ENCODE measurements around the gene DCUN1D3.

Gene DCUN1D3

DNA sequence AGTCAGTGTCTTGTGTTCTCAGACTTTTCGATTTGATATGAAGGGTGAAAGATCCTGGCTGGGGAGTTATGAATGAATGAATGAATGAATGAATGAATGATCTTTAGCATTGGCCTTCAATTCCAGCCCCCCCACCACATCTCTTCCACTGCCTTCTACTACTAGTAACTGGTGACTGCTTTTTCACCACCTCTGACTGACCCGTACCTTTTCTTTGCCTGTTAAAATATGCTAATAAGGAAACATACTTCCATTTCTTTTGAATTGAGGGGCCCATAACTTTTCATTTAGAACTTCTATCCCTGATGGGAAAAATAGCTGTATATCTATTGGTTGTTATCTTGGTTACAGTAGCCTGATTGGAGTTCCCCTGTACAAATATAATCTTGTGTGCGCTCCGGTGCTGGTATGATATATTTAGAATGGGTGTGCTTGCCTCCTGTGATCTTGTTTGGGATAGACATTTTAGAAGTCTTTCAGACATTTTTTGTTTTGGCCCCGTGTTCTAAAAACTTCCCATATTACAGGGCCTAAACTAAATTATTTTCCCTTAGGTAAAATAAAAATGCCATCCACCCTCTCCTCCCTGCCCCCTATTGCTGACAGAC lies 3.8 kb upstream of the DCUN1D3 start:
- no peaks in the 10 kb centered on the region for H3K9me3 Mint-ChIP-seq
- peak overlapping the region in 1 of 2 donors; percentile 78 for H3K27ac Mint-ChIP-seq
- DNase-seq (no peak), ATAC-seq (no peak)
- peaks cover 75% of the 10 kb centered on the region for H3K4me1 Mint-ChIP-seq
- H3K4me3 Mint-ChIP-seq: peak overlapping the region; percentile 54 to 71
- H3K27me3 Mint-ChIP-seq: no peaks in the 10 kb centered on the region

- Mint-ChIP-seq H3K9me3 (no peaks in the 10 kb centered on the region), H3K27me3 (no peaks in the 10 kb centered on the region), H3K27ac (peak overlapping the region in 1 of 2 donors; percentile 81), H3K4me1 (peaks cover 75% of the 10 kb centered on the region), H3K4me3 (peak overlapping the region; percentile 50 to 71)
- no peak for DNase-seq
- no peak for ATAC-seq
Observed at GRCh38 chr16:20903116-20903898, 3.1 kb upstream of the DCUN1D3 start.

- no peak for DNase-seq
- Mint-ChIP-seq H3K9me3 (no peaks in the 10 kb centered on the region), H3K4me3 (peak overlapping the region; percentile 79 to 95), H3K4me1 (peaks cover 75% of the 10 kb centered on the region), H3K27me3 (no peaks in the 10 kb centered on the region), H3K27ac (no peak overlapping the region)
- ATAC-seq: no peak
Observed at GRCh38 chr16:20902426-20902825, 2.3 kb upstream of the DCUN1D3 start.

- no peaks in the 10 kb centered on the region for H3K27me3 Mint-ChIP-seq
- peak overlapping the region; percentile 79 to 95 for H3K4me3 Mint-ChIP-seq
- ATAC-seq (no peak), DNase-seq (peak in 1 of 2 donors; percentile 36)
- peak overlapping the region; percentile 96 to 99 for H3K27ac Mint-ChIP-seq
- H3K9me3 Mint-ChIP-seq: no peaks in the 10 kb centered on the region
- H3K4me1 Mint-ChIP-seq: peaks cover 77% of the 10 kb centered on the region
Observed at GRCh38 chr16:20901436-20902112, 1.4 kb upstream of the DCUN1D3 start.

- H3K4me3 Mint-ChIP-seq: peak overlapping the region; percentile 79 to 95
Observed at GRCh38 chr16:20901068-20901435, 894 bp upstream of the DCUN1D3 start.

GRCh38 chr16:20899477-20900298 lies 470 bp downstream of the DCUN1D3 start:
- H3K4me1 Mint-ChIP-seq: peaks cover 70% of the 10 kb centered on the region
- no peak for DNase-seq
- ATAC-seq: peak; percentile 6

More at GRCh38 chr16:20901068-20901435, 894 bp upstream of the DCUN1D3 start:
- no peak for DNase-seq
- H3K4me1 Mint-ChIP-seq: peaks cover 75% of the 10 kb centered on the region
- no peaks in the 10 kb centered on the region for H3K9me3 Mint-ChIP-seq
- H3K27ac Mint-ChIP-seq: peak overlapping the region; percentile 96 to 99
- no peaks in the 10 kb centered on the region for H3K27me3 Mint-ChIP-seq
- no peak for ATAC-seq

DNA sequence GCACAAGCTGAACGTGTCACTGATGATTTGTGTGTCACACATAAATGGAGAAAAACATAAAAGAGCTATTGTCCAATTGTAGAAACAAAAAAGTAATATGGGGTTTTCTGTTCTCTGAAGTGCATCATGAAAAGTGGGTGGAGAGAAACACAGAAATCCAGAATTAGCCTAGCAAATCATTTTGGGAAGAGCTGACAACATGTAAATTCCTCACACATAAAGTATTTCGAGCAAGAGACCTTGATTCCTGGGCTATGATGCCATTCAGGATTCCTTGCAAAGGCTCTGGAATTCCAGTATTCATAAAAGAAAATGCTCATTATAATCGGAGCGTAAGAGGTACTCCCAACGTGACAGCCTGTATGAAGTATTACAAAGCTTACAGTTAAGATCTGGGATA lies 1.1 kb downstream of the DCUN1D3 start:
- no peaks in the 10 kb centered on the region for H3K9me3 Mint-ChIP-seq
- H3K27ac Mint-ChIP-seq: no peak overlapping the region
- ATAC-seq (no peak), DNase-seq (no peak)
- H3K4me1 Mint-ChIP-seq: peaks cover 64% of the 10 kb centered on the region
- peak overlapping the region; percentile 79 to 95 for H3K4me3 Mint-ChIP-seq
- H3K27me3 Mint-ChIP-seq: no peaks in the 10 kb centered on the region

More at GRCh38 chr16:20899477-20900298, 470 bp downstream of the DCUN1D3 start:
- peak overlapping the region; percentile 79 to 95 for H3K4me3 Mint-ChIP-seq
- H3K9me3 Mint-ChIP-seq: no peaks in the 10 kb centered on the region
- H3K27me3 Mint-ChIP-seq: no peaks in the 10 kb centered on the region
- H3K27ac Mint-ChIP-seq: peak overlapping the region; percentile 96 to 99

DNA sequence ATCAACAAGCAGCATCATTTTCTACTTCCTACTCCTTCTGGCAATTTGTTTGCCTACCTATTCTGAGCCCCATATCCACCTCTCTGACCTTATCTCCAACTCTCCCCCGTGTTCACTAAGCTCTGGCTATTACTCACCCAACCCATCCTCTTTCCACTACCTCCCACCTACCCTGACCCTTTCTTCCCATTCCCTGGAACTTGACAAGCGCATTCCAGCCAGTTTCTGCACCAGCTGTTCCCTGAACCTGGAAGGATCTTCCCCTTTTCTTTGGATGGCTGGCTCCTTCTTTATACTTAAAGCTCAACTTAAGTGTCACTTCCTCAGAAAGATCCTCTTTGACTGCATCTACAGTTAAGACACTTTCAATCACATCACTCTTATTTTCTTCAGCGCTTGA lies 2.2 kb downstream of the DCUN1D3 start:
- H3K4me1 Mint-ChIP-seq: peaks cover 53% of the 10 kb centered on the region
- no peaks in the 10 kb centered on the region for H3K9me3 Mint-ChIP-seq
- H3K27me3 Mint-ChIP-seq: no peaks in the 10 kb centered on the region
- no peak for DNase-seq
- H3K4me3 Mint-ChIP-seq: peak overlapping the region; percentile 6 to 32
- H3K27ac Mint-ChIP-seq: no peak overlapping the region
- no peak for ATAC-seq

DNA sequence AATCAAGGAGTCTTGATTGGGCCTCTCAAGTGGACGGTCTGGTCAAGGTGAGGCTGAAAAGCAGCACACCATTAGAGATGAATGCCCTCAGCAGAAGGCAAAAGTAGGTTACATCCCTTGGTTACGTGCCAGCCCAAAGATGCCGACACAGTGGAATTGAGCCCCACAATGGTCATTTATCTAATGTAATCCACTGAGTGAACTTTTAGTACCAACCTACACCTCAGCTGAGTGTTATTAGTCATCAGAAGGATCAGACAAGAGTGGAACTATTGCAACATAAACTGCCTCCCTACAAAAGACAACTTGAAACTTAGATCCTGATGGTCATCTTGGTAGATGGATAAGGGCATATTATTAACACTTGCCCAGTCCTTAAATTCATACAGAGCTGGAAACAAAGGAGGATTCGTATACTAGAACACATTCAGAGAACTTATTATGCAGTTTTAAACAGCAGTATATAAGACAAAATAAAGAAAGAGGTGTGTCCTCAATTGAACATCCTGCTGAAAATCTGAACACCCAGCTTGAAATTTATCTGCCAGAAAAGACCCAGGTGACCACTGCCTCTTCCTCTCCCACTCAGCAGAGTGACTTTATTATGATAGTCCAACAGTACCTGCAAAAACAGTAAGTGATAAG lies 2.8 kb downstream of the DCUN1D3 start:
- DNase-seq (no peak), ATAC-seq (no peak)
- Mint-ChIP-seq H3K4me1 (peaks cover 48% of the 10 kb centered on the region), H3K27ac (no peak overlapping the region), H3K9me3 (no peaks in the 10 kb centered on the region), H3K27me3 (no peaks in the 10 kb centered on the region), H3K4me3 (peak overlapping the region; percentile 6 to 32)

GRCh38 chr16:20894388-20894787 lies 5.8 kb downstream of the DCUN1D3 start:
- Mint-ChIP-seq H3K9me3 (no peaks in the 10 kb centered on the region), H3K4me3 (no peak overlapping the region), H3K27me3 (no peaks in the 10 kb centered on the region), H3K4me1 (peaks cover 36% of the 10 kb centered on the region), H3K27ac (no peak overlapping the region)
- no peak for ATAC-seq
- DNase-seq: no peak

DNA sequence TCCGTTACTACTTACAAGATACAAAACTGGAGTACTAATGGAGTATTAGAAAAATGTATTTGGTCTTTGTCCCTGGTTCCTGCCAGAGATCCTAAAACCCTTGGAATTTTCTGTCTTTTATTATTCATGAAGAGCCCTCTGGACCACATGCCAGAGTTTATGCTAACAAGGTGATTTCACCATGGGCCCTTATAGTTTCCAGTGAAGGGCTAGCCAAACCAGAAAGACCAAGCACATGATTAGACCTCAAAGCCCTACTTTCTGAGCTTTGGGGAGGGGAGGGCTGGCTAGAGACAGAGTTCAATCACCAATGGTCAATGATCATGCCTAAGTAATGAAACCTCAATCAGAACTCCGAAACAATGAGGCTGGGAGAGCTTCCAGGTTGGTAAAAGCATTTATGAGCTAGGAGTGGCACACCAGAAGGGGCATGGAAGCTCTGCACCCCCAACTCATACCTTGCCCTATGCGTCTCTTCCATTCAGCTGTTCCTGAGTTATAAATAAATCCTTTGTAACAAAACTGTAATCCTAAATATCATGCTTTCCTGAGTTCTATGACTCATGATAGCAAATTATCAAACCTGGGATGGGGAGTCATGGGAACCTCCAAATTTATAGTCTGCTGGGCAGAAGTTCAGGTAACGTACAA lies 10.4 kb downstream of the DCUN1D3 start:
- Mint-ChIP-seq H3K4me3 (no peak overlapping the region), H3K27me3 (no peaks in the 10 kb centered on the region)
- no peak for DNase-seq

DNA sequence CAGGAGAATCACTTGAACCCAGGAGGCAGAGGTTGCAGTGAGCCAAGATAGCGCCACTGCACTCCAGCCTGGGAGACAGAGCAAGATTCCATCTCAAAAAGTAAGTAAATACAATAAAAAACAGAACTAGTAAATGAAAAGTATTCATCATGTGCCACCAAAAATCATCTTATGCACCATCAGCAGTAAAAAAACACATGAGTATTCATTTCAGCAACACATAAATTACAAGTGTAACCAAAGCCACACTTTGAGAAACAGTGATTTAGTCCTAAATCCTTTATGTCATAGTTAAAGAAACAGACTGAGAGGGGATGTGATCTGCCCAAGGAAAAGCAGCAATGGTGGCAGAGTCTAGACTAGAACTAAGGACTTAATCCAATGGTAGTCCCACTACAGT lies 13.0 kb downstream of the DCUN1D3 start:
- Mint-ChIP-seq H3K4me3 (no peak overlapping the region), H3K4me1 (peaks cover 20% of the 10 kb centered on the region), H3K9me3 (no peaks in the 10 kb centered on the region), H3K27me3 (no peaks in the 10 kb centered on the region), H3K27ac (no peak overlapping the region)
- DNase-seq (no peak), ATAC-seq (no peak)

More for the DNA sequence above, 10.4 kb downstream of the DCUN1D3 start:
- ATAC-seq: no peak
- Mint-ChIP-seq H3K4me1 (peaks cover 12% of the 10 kb centered on the region), H3K9me3 (no peaks in the 10 kb centered on the region), H3K27ac (no peak overlapping the region)

DNA sequence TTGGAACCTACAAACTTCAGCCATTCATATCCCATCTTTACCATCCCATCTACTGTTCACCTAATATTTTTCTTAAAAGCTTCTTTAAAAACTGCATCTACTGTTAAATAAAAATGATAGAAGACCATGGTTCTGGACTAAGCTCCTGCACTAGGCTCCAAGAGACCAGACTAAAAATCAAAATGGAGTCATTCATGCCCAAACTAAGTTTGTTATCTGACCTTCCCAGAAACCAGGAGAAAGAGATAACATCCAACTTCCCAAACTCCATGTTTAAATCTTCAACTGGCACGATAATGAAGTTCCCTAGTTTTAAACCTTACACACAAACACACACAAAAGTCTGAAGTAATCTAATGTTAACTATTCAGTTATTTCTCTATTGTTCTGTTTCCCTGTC lies 13.8 kb downstream of the DCUN1D3 start:
- H3K27ac Mint-ChIP-seq: no peak overlapping the region
- H3K4me3 Mint-ChIP-seq: no peak overlapping the region
- H3K27me3 Mint-ChIP-seq: no peaks in the 10 kb centered on the region
- ATAC-seq (no peak), DNase-seq (no peak)
- H3K9me3 Mint-ChIP-seq: no peaks in the 10 kb centered on the region
- H3K4me1 Mint-ChIP-seq: peaks cover 17% of the 10 kb centered on the region

DNA sequence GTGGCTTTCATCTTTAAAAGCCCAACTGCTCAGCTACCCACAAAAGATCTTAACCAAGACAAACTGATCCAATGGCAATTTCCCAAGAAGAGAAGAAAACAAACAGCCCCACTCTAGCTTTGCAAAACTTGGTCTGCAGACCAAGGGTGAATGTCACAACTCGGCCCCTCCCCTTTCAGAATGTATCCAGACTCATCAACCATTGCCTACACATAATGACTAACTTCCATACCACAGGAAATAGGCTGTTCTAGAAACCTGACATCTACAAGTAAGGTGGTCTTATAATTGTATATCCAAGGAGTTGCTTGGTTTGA lies 16.0 kb downstream of the DCUN1D3 start:
- no peak overlapping the region for H3K27ac Mint-ChIP-seq
- ATAC-seq (peak; percentile 91), DNase-seq (no peak)
- H3K9me3 Mint-ChIP-seq: no peaks in the 10 kb centered on the region
- peaks cover 34% of the 10 kb centered on the region for H3K4me1 Mint-ChIP-seq
- H3K27me3 Mint-ChIP-seq: no peaks in the 10 kb centered on the region
- H3K4me3 Mint-ChIP-seq: no peak overlapping the region

Data from stimulated activated naive CD8-positive, alpha-beta T cell treated with anti-CD3 and anti-CD28 coated beads, Interleukin-15, amount 100 ng/mL, for 72 hours (primary cell).